Prostate gland (tissue), 2 donors: Measurements from ENCODE around the gene ZNF490. TPM values are rescaled to one million over a fixed set of nuclear protein-coding genes. Genes with fewer than 3 reads are reported as not detected.
A peak's percentile ranks its signal among the peaks of the same experiment; 100 is the strongest.
"Not testable (repeated sequence)": the region's sequence is repeated elsewhere in the genome, so short reads cannot be mapped to it uniquely, and the experiment has no call there.

ENCODE experiments used
- DNase-seq: peaks from one replicate; pipeline ENCODE4 v3.0.0-alpha.2; 2019; ENCODE audit warnings: low spot score
- H3K27ac ChIP-seq, 2 donors: fragments of 200-600 bp; sonication (generic); 2 replicates each; pipeline ENCODE4 v1.5.1; 2017 to 2019
- H3K27me3 ChIP-seq: fragments of 200-600 bp; sonication (generic); replicated peaks from 2 replicates; pipeline ENCODE4 v1.5.1; 2019; ENCODE audit not compliant: insufficient read depth
- H3K36me3 ChIP-seq, 2 donors: fragments of 200-600 bp; sonication (generic); 1 replicate in 1 of 2; 2 replicates in 1 of 2; pipeline versions ENCODE4 v1.5.1 to v1.8.1; 2017 to 2019
- H3K4me1 ChIP-seq: fragments of 200-600 bp; sonication (generic); replicated peaks from 2 replicates; pipeline ENCODE4 v1.5.1; 2019
- H3K4me3 ChIP-seq, 2 donors: fragments of 200-600 bp; sonication (generic); 2 replicates each; pipeline ENCODE4 v1.5.1; 2017 to 2019
- H3K9me3 ChIP-seq: fragments of 200-600 bp; sonication (generic); 2 replicates; pipeline ENCODE4 v1.5.1; 2017
- POLR2A ChIP-seq: fragments of 450-650 bp; IDR thresholded peaks from one replicate; pipeline ENCODE4 v1.6.1; 2016; ENCODE audit warnings: antibody characterized with exemption, mild to moderate bottlenecking
- POLR2AphosphoS5 ChIP-seq: sonication (generic); formaldehyde crosslinking; IDR thresholded peaks from one replicate; pipeline ENCODE4 v1.6.1; 2017; ENCODE audit warnings: antibody characterized with exemption
- WGBS: methylation state at CpG from one replicate; pipeline ENCODE4 v1.1.5; 2018; 5-methylcytosine and 5-hydroxymethylcytosine counted together
- intact Hi-C: fragments of 100-400 bp; cut with DNase I; formaldehyde crosslinking; loops from one replicate; pipeline ENCODE4 v1.14.2; 2022
- total RNA-seq, 2 donors: library from RNA; depleted of rRNA; stranded (reverse); fragments of >200 nt; gene quantifications; one replicate each; pipeline ENCODE4 v1.1.0, GENCODE V29; 2016
- TF ChIP-seq, protein P1 (sequence below), 4 experiments: fragments of 200-600 bp in 2 of 4; fragments of 450-650 bp in 2 of 4; sonication (generic) in 2 of 4; IDR thresholded peaks; 1 replicate in 3 of 4; 2 replicates in 1 of 4; pipeline ENCODE4 v1.5.1; 2016 to 2019; ENCODE audit warnings: antibody characterized with exemption in 4 of 4, mild to moderate bottlenecking in 2 of 4, moderate library complexity in 2 of 4

Gene ZNF490
- total RNA-seq, 2 donors from 2014 or later = 7.2 to 8.9 TPM

DNA sequence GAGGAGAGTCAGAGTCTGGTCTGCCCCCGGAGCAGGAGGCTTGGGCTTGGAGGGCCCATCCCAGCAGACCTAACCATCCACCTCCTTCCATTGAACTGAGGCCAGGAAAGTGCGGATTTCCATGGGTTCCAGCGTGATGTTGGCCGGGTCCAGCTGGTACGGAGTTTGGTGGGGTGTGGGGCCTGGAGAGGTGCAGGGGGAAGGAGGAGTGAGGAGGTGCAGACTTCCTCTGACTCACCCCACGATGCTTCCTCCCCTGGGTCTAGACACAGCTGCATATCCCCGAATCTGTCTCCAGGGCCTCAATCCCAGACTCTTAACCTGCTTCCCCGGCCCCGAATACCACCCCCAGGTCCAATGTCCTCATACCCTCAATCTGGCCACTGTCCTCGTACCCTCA, 35.9 kb upstream of the ZNF490 start:
- Histone ChIP-seq H3K4me3 (no peak overlapping the region), H3K27ac (no peak overlapping the region), H3K9me3 (no peaks in the 10 kb centered on the region), H3K4me1 (peaks cover 5% of the 10 kb centered on the region), H3K36me3 (no peaks in the 10 kb centered on the region), H3K27me3 (no peaks in the 10 kb centered on the region)
- intact Hi-C loops = no loop called here
- 85% methylated on average over 10 of the region's 10 CpGs for WGBS
- TF ChIP-seq POLR2A (no peak), POLR2AphosphoS5 (no peak)
- TF ChIP-seq, protein P1, sequence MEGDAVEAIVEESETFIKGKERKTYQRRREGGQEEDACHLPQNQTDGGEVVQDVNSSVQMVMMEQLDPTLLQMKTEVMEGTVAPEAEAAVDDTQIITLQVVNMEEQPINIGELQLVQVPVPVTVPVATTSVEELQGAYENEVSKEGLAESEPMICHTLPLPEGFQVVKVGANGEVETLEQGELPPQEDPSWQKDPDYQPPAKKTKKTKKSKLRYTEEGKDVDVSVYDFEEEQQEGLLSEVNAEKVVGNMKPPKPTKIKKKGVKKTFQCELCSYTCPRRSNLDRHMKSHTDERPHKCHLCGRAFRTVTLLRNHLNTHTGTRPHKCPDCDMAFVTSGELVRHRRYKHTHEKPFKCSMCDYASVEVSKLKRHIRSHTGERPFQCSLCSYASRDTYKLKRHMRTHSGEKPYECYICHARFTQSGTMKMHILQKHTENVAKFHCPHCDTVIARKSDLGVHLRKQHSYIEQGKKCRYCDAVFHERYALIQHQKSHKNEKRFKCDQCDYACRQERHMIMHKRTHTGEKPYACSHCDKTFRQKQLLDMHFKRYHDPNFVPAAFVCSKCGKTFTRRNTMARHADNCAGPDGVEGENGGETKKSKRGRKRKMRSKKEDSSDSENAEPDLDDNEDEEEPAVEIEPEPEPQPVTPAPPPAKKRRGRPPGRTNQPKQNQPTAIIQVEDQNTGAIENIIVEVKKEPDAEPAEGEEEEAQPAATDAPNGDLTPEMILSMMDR (IDR thresholded peaks at IDR 0.05) = no peak
- no peak for DNase-seq

DNA sequence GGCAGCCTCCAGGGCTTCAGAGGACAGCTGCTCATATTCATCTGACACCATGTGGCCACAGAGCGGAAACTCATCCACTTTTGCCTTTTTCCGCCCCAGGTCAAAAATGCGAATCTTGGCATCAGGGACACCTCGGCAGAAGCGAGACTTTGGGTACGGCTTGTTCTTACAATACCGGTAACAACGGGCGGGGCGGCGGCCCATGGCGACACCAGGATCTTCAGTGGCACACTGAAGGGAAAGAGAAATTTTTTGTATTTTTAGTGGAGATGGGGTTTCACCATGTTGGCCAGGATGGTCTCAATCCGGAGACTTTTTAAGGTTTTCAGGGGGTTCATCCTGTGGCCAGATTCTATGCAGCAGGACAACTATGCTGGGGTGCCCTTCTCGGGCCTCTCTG, 33.1 kb upstream of the ZNF490 start:
- H3K36me3 ChIP-seq, H3K4me1 ChIP-seq, DNase-seq, intact Hi-C loops, H3K27ac ChIP-seq, H3K4me3 ChIP-seq, H3K9me3 ChIP-seq, H3K27me3 ChIP-seq: not testable (repeated sequence)
- WGBS = 95% methylated on average over 14 of the region's 14 CpGs

- no peaks in the 10 kb centered on the region for H3K9me3 ChIP-seq
- no peaks in the 10 kb centered on the region for H3K27me3 ChIP-seq
- H3K4me3 ChIP-seq = no peak overlapping the region
- intact Hi-C loops = no loop called here
- no peaks in the 10 kb centered on the region for H3K36me3 ChIP-seq
- no peak for DNase-seq
- TF ChIP-seq POLR2A (no peak), POLR2AphosphoS5 (no peak)
- TF ChIP-seq, protein P1 (IDR thresholded peaks at IDR 0.05) = no peak
- H3K4me1 ChIP-seq = no peaks in the 10 kb centered on the region
- 90% methylated on average over 26 of the region's 26 CpGs for WGBS
- H3K27ac ChIP-seq = no peak overlapping the region
Measured at GRCh38 chr19:12642506-12642905, 31.9 kb upstream of the ZNF490 start.

DNA sequence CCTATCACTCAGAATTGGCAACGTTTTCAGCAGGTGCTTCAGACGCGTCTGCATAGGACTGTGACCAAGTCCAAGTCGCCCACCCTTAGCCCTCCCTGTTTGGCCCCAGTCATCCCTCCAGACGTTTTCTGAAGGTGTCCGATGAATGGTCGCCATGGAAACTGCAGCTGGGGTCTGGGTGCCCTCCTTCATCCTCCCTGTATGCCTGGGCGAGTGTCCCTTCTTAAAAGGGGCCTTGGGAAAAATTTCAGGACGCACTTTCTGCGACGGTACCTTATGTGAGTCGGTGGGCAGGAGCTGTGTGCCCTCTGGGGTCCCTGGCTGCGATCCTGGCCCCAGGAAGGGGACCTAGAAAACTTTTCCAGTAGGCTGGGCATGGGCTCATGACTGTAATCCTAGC, 30.8 kb upstream of the ZNF490 start:
- Histone ChIP-seq H3K4me1 (no peaks in the 10 kb centered on the region), H3K9me3 (no peaks in the 10 kb centered on the region), H3K27me3 (no peaks in the 10 kb centered on the region), H3K36me3 (no peaks in the 10 kb centered on the region), H3K4me3 (no peak overlapping the region), H3K27ac (no peak overlapping the region)
- intact Hi-C loops = no loop called here
- no peak for DNase-seq
- 61% methylated on average over 13 of the region's 13 CpGs for WGBS
- TF ChIP-seq, protein P1 (IDR thresholded peaks at IDR 0.05) = no peak
- TF ChIP-seq POLR2A = no peak
- no peak for TF ChIP-seq POLR2AphosphoS5

GRCh38 chr19:12639901-12640613, 29.4 kb upstream of the ZNF490 start:
- Histone ChIP-seq H3K4me1 (no peaks in the 10 kb centered on the region), H3K9me3 (no peaks in the 10 kb centered on the region), H3K27ac (no peak overlapping the region), H3K27me3 (no peaks in the 10 kb centered on the region), H3K4me3 (peak overlapping the region in 1 of 2 donors; percentile 17), H3K36me3 (no peaks in the 10 kb centered on the region)
- intact Hi-C loops = no loop called here
- peak; percentile 63 for DNase-seq
- TF ChIP-seq POLR2AphosphoS5 (peak; percentile 22), POLR2A (no peak)
- TF ChIP-seq, protein P1 (IDR thresholded peaks at IDR 0.05) = peak; percentile 20 to 74 (median 42)
- 12% methylated on average over 33 of the region's 39 CpGs for WGBS
